HepG2 (cell line): ENCODE data around the gene ACTN1. TPM values are rescaled to one million over a fixed set of nuclear protein-coding genes. Genes with fewer than 3 reads are reported as not detected.

Experiments
- AGO2 ChIP-seq: fragments of 200-400 bp; formaldehyde crosslinking; optimal IDR thresholded peaks from 2 replicates; pipeline ENCODE3; 2017; ENCODE audit warnings: mild to moderate bottlenecking, low read depth, low read length, moderate library complexity
- ATF7 ChIP-seq, 2 experiments: fragments of 450-650 bp in 1 of 2; sonication (generic) in 1 of 2; formaldehyde crosslinking in 1 of 2; IDR thresholded peaks; 2 replicates each; pipeline versions ENCODE4 v1.4.0 to v1.6.1; 2016 to 2020; ENCODE audit warnings: antibody characterized with exemption in 1 of 2, mild to moderate bottlenecking in 1 of 2, missing genetic modification reagents in 1 of 2
- FOXP1 ChIP-seq, 2 experiments: fragments of 450-650 bp in 1 of 2; IDR thresholded peaks; 2 replicates each; pipeline ENCODE4 v1.6.1; 2017 to 2018; ENCODE audit warnings: antibody characterized with exemption in 1 of 2
- LCORL ChIP-seq, 2 experiments: fragments of 450-650 bp in 1 of 2; sonication (generic) in 1 of 2; formaldehyde crosslinking in 1 of 2; IDR thresholded peaks; 2 replicates each; pipeline versions ENCODE4 v1.5.0 to v1.6.1; 2017 to 2020; ENCODE audit warnings: antibody characterized with exemption in 1 of 2, missing genetic modification reagents in 1 of 2
- MAFK ChIP-seq, 2 experiments: IDR thresholded peaks in 1 of 2; conservative IDR thresholded peaks in 1 of 2; 2 replicates each; pipeline ENCODE4 v1.6.1; 2011; ENCODE audit warnings: improper control_type of control experiment in 2 of 2, low read length in 2 of 2
- PAF1 ChIP-seq: IDR thresholded peaks from 2 replicates; pipeline ENCODE4 v1.6.1; 2016; ENCODE audit warnings: missing genetic modification reagents, missing compliant biosample characterization
- RARA ChIP-seq: IDR thresholded peaks from 2 replicates; pipeline ENCODE4 v1.6.1; 2016; ENCODE audit warnings: missing genetic modification reagents, missing compliant biosample characterization
- REXO4 ChIP-seq: sonication (generic); formaldehyde crosslinking; IDR thresholded peaks from 2 replicates; pipeline ENCODE4 v1.8.0; 2022; ENCODE audit warnings: missing genetic modification reagents, mild to moderate bottlenecking, borderline replicate concordance
- SNAI1 ChIP-seq: sonication (generic); formaldehyde crosslinking; IDR thresholded peaks from 2 replicates; pipeline ENCODE4 v1.5.0; 2020; ENCODE audit warnings: mild to moderate bottlenecking, missing genetic modification reagents, borderline replicate concordance
- SPEN ChIP-seq: sonication (generic); formaldehyde crosslinking; IDR thresholded peaks from 2 replicates; pipeline ENCODE4 v1.5.1; 2020; ENCODE audit warnings: low read depth, mild to moderate bottlenecking, missing genetic modification reagents
- ZBTB38 ChIP-seq: sonication (generic); formaldehyde crosslinking; IDR thresholded peaks from 2 replicates; pipeline ENCODE4 v1.5.1; 2020; ENCODE audit warnings: mild to moderate bottlenecking, missing genetic modification reagents
- ZFP37 ChIP-seq: sonication (generic); formaldehyde crosslinking; IDR thresholded peaks from 2 replicates; pipeline ENCODE4 v1.4.0; 2020; ENCODE audit warnings: missing genetic modification reagents, borderline replicate concordance
- ZNF484 ChIP-seq: sonication (generic); formaldehyde crosslinking; IDR thresholded peaks from 2 replicates; pipeline ENCODE4 v1.5.1; 2020; ENCODE audit warnings: mild to moderate bottlenecking, low read depth, missing genetic modification reagents, borderline replicate concordance
- ZSCAN20 ChIP-seq: sonication (generic); formaldehyde crosslinking; IDR thresholded peaks from 2 replicates; pipeline ENCODE4 v1.4.0; 2020; ENCODE audit warnings: missing genetic modification reagents, mild to moderate bottlenecking, borderline replicate concordance
- polyA plus RNA-seq, 8 experiments: library from polyadenylated mRNA; depleted of rRNA in 3 of 8; stranded (reverse) in 7 of 8; unstranded in 1 of 8; fragments of >200 nt; fragmentation: Illumina TruSeq in 4 of 8; extraction: Trizol in 4 of 8; gene quantifications; 2 replicates each; pipeline versions ENCODE4 v1.2.1 to v1.2.3, GENCODE V29; 2011 to 2016; ENCODE audit warnings: low read depth in 4 of 8, missing spikeins in 1 of 8, mixed read lengths in 1 of 8; ENCODE audit not compliant: insufficient read depth in 1 of 8
- total RNA-seq, 5 experiments: library from RNA; depleted of rRNA; stranded (reverse); fragments of >200 nt; fragmentation: Illumina TruSeq; extraction: Trizol; gene quantifications; 2 replicates each; pipeline ENCODE4 v1.2.3, GENCODE V29; 2016; ENCODE audit warnings: low read depth in 1 of 5
- TF ChIP-seq, protein P1 (sequence below): sonication (generic); formaldehyde crosslinking; IDR thresholded peaks from 2 replicates; pipeline ENCODE4 v1.5.1; 2020; ENCODE audit warnings: missing genetic modification reagents, mild to moderate bottlenecking, borderline replicate concordance
- TF ChIP-seq, protein P2 (sequence below): sonication (generic); formaldehyde crosslinking; conservative IDR thresholded peaks from 2 replicates; pipeline ENCODE4 v1.4.0; 2020; ENCODE audit warnings: mild to moderate bottlenecking, missing genetic modification reagents, moderate library complexity
- TF ChIP-seq, protein P3 (sequence below): fragments of 450-650 bp; IDR thresholded peaks from 2 replicates; pipeline ENCODE4 v1.6.1; 2016
- TF ChIP-seq, protein P4 (sequence below): IDR thresholded peaks from 2 replicates; pipeline ENCODE4 v1.6.1; 2012; ENCODE audit warnings: inconsistent platforms
- TF ChIP-seq, protein P5 (sequence below): IDR thresholded peaks from 2 replicates; pipeline ENCODE4 v1.6.1; 2016; ENCODE audit warnings: control low read depth

Gene ACTN1
- total and polyA plus RNA-seq, 2 of the 13 experiments (the other 11 are each of a cell fraction or from before 2014, with no cell fraction given), result 58.6 to 162 TPM

DNA sequence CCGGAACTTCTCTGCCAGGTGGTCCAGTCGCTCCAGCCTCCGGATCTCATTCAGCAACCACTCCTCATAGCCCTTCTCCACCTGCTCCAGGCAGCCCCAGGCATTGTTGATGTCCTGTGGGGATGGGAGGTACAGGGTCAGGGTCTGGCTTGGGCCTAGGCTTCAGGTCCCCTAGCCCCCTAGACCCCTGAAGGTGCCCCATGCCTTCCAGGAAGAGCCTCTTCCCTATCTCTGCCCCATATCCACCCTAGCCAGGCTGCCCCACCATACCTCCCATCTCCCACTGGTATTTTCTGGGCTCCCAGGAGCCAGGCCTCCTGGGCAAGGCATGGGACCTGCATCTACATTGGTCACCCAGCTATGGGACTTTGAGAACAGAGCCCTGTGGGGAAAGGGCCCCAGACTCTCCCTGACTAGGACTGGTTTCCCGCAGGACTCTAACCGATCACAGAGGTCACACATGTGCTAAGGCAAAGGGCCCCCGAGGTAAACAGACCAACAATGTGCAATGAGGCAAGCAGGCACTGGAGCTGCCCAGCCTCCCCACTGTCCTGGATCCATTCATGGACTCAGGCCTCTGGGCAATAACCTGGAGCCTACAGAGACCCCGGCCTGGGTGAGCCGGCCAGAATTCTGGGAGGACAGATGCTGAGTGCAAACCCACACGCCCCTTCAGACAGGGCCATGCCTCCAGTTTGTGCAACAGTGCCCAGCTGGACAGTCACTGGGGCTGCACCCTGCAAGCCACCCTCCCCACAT is 88.8 kb downstream of the ACTN1 start (continued):
- TF ChIP-seq REXO4 (CRISPR knock-in tag), result no peak
- TF ChIP-seq, protein P1, sequence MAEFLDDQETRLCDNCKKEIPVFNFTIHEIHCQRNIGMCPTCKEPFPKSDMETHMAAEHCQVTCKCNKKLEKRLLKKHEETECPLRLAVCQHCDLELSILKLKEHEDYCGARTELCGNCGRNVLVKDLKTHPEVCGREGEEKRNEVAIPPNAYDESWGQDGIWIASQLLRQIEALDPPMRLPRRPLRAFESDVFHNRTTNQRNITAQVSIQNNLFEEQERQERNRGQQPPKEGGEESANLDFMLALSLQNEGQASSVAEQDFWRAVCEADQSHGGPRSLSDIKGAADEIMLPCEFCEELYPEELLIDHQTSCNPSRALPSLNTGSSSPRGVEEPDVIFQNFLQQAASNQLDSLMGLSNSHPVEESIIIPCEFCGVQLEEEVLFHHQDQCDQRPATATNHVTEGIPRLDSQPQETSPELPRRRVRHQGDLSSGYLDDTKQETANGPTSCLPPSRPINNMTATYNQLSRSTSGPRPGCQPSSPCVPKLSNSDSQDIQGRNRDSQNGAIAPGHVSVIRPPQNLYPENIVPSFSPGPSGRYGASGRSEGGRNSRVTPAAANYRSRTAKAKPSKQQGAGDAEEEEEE (CRISPR knock-in tag), result no peak
- no peak for TF ChIP-seq LCORL (IDR thresholded peaks at IDR 0.05)
- TF ChIP-seq LCORL (CRISPR knock-in tag; IDR thresholded peaks at IDR 0.05), result 0 out of 2 replicates have a peak, but pooled peaks have one; percentile 21
- TF ChIP-seq, protein P2, sequence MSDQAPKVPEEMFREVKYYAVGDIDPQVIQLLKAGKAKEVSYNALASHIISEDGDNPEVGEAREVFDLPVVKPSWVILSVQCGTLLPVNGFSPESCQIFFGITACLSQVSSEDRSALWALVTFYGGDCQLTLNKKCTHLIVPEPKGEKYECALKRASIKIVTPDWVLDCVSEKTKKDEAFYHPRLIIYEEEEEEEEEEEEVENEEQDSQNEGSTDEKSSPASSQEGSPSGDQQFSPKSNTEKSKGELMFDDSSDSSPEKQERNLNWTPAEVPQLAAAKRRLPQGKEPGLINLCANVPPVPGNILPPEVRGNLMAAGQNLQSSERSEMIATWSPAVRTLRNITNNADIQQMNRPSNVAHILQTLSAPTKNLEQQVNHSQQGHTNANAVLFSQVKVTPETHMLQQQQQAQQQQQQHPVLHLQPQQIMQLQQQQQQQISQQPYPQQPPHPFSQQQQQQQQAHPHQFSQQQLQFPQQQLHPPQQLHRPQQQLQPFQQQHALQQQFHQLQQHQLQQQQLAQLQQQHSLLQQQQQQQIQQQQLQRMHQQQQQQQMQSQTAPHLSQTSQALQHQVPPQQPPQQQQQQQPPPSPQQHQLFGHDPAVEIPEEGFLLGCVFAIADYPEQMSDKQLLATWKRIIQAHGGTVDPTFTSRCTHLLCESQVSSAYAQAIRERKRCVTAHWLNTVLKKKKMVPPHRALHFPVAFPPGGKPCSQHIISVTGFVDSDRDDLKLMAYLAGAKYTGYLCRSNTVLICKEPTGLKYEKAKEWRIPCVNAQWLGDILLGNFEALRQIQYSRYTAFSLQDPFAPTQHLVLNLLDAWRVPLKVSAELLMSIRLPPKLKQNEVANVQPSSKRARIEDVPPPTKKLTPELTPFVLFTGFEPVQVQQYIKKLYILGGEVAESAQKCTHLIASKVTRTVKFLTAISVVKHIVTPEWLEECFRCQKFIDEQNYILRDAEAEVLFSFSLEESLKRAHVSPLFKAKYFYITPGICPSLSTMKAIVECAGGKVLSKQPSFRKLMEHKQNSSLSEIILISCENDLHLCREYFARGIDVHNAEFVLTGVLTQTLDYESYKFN, result 0 out of 2 replicates have a peak, but pooled peaks have one; percentile 23
- TF ChIP-seq, protein P3, sequence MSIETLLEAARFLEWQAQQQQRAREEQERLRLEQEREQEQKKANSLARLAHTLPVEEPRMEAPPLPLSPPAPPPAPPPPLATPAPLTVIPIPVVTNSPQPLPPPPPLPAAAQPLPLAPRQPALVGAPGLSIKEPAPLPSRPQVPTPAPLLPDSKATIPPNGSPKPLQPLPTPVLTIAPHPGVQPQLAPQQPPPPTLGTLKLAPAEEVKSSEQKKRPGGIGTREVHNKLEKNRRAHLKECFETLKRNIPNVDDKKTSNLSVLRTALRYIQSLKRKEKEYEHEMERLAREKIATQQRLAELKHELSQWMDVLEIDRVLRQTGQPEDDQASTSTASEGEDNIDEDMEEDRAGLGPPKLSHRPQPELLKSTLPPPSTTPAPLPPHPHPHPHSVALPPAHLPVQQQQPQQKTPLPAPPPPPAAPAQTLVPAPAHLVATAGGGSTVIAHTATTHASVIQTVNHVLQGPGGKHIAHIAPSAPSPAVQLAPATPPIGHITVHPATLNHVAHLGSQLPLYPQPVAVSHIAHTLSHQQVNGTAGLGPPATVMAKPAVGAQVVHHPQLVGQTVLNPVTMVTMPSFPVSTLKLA, result 0 out of 2 replicates have a peak, but pooled peaks have one; percentile 16
- TF ChIP-seq ATF7 (IDR thresholded peaks at IDR 0.05), result no peak
- no peak for TF ChIP-seq ATF7 (CRISPR knock-in tag; IDR thresholded peaks at IDR 0.05)
- TF ChIP-seq, protein P4, sequence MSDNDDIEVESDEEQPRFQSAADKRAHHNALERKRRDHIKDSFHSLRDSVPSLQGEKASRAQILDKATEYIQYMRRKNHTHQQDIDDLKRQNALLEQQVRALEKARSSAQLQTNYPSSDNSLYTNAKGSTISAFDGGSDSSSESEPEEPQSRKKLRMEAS, result peak; percentile 56
- TF ChIP-seq, protein P5, sequence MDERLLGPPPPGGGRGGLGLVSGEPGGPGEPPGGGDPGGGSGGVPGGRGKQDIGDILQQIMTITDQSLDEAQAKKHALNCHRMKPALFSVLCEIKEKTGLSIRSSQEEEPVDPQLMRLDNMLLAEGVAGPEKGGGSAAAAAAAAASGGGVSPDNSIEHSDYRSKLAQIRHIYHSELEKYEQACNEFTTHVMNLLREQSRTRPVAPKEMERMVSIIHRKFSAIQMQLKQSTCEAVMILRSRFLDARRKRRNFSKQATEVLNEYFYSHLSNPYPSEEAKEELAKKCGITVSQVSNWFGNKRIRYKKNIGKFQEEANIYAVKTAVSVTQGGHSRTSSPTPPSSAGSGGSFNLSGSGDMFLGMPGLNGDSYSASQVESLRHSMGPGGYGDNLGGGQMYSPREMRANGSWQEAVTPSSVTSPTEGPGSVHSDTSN (CRISPR knock-in tag), result no peak
- TF ChIP-seq RARA, result peak; percentile 28; the same call in 1 of the 2 replicates
- no peak for TF ChIP-seq PAF1 (CRISPR knock-in tag)
- no peak for TF ChIP-seq ZFP37 (CRISPR knock-in tag)
- TF ChIP-seq ZNF484, result no peak
- TF ChIP-seq ZSCAN20, result no peak
- no peak for TF ChIP-seq MAFK (conservative IDR thresholded peaks at IDR 0.05 in 1 of 2, IDR thresholded peaks at IDR 0.05 in 1 of 2; ENCODE audit: low read length in 2 of 2)
- TF ChIP-seq FOXP1 (IDR thresholded peaks at IDR 0.05), result no peak
- 0 out of 2 replicates have a peak, but pooled peaks have one; percentile 42 for TF ChIP-seq FOXP1 (CRISPR knock-in tag; IDR thresholded peaks at IDR 0.05)
- TF ChIP-seq SPEN (CRISPR knock-in tag), result no peak
- no peak for TF ChIP-seq SNAI1 (CRISPR knock-in tag)
- peak; percentile 51 for TF ChIP-seq AGO2
- TF ChIP-seq ZBTB38 (CRISPR knock-in tag), result peak; percentile 38; the same call in 1 of the 2 replicates
